Endothelial cell (in vitro differentiated cells): ENCODE results near the gene KCNAB1. TPM values are rescaled to one million over a fixed set of nuclear protein-coding genes. Genes with fewer than 3 reads are reported as not detected.

ENCODE experiments used
- DNase-seq: peaks from one replicate; pipeline ENCODE4 v3.0.0; 2021; ENCODE audit warnings: low spot score
- H3K27ac Mint-ChIP-seq: one replicate; pipeline ENCODE4 v1.8.0; 2021; ENCODE audit warnings: mixed read lengths, inconsistent platforms; ENCODE audit not compliant: unreplicated experiment
- H3K27me3 Mint-ChIP-seq: one replicate; pipeline ENCODE4 v1.8.0; 2021; ENCODE audit warnings: mild to moderate bottlenecking, moderate library complexity, mixed read lengths, inconsistent platforms; ENCODE audit not compliant: unreplicated experiment
- H3K36me3 Mint-ChIP-seq: one replicate; pipeline ENCODE4 v1.8.0; 2021; ENCODE audit warnings: mild to moderate bottlenecking, low read depth, mixed read lengths, inconsistent platforms; ENCODE audit not compliant: unreplicated experiment
- H3K4me1 Mint-ChIP-seq: one replicate; pipeline ENCODE4 v1.8.0; 2021; ENCODE audit warnings: mild to moderate bottlenecking, mixed read lengths, inconsistent platforms; ENCODE audit not compliant: unreplicated experiment
- H3K4me3 Mint-ChIP-seq: one replicate; pipeline ENCODE4 v1.8.0; 2021; ENCODE audit warnings: mild to moderate bottlenecking, mixed read lengths, inconsistent platforms; ENCODE audit not compliant: unreplicated experiment
- H3K9me3 Mint-ChIP-seq: one replicate; pipeline ENCODE4 v1.8.0; 2021; ENCODE audit warnings: mixed read lengths, inconsistent platforms; ENCODE audit not compliant: unreplicated experiment
- CTCF ChIP-seq: fragments of 200-600 bp; sonication (generic); IDR thresholded peaks from one replicate; pipeline ENCODE4 v1.5.0; 2021; ENCODE audit warnings: antibody characterized with exemption; ENCODE audit not compliant: unreplicated experiment
- total RNA-seq: library from RNA; stranded (reverse); fragmentation: NEBNext Ultra II Directional; extraction: Animal tissue kit (Norgen Biotek cat#: 25700); gene quantifications from one replicate; pipeline ENCODE4 v1.2.1, GENCODE V29; 2021; ENCODE audit not compliant: unreplicated experiment

Gene KCNAB1
- total RNA-seq, 1 donor from 2014 or later, result not detected

- Mint-ChIP-seq H3K4me1 (peaks cover 8% of the 10 kb centered on the region), H3K27ac (no peak overlapping the region), H3K9me3 (no peaks in the 10 kb centered on the region), H3K27me3 (peaks cover 2% of the 10 kb centered on the region), H3K36me3 (no peaks in the 10 kb centered on the region), H3K4me3 (no peak overlapping the region)
- no peak for TF ChIP-seq CTCF
- DNase-seq, result no peak
These were observed 455.7 kb downstream of the KCNAB1 start for GRCh38 chr3:156576051-156576450.

GRCh38 chr3:156576651-156577348 is 456.4 kb downstream of the KCNAB1 start:
- Mint-ChIP-seq H3K4me3 (no peak overlapping the region), H3K9me3 (no peaks in the 10 kb centered on the region), H3K36me3 (no peaks in the 10 kb centered on the region), H3K27me3 (peaks cover 2% of the 10 kb centered on the region), H3K4me1 (peaks cover 8% of the 10 kb centered on the region), H3K27ac (no peak overlapping the region)
- no peak for DNase-seq
- no peak for TF ChIP-seq CTCF

GRCh38 chr3:156577736-156578135 is 457.4 kb downstream of the KCNAB1 start:
- Mint-ChIP-seq H3K36me3 (no peaks in the 10 kb centered on the region), H3K9me3 (no peaks in the 10 kb centered on the region), H3K4me1 (peaks cover 8% of the 10 kb centered on the region), H3K27ac (no peak overlapping the region), H3K27me3 (peaks cover 2% of the 10 kb centered on the region), H3K4me3 (no peak overlapping the region)
- DNase-seq, result no peak
- no peak for TF ChIP-seq CTCF

GRCh38 chr3:156579427-156579851 is 459.1 kb downstream of the KCNAB1 start:
- H3K27me3 Mint-ChIP-seq, result peaks cover 3% of the 10 kb centered on the region
- H3K4me3 Mint-ChIP-seq, result no peak overlapping the region
- no peaks in the 10 kb centered on the region for H3K9me3 Mint-ChIP-seq
- peaks cover 10% of the 10 kb centered on the region for H3K4me1 Mint-ChIP-seq
- H3K27ac Mint-ChIP-seq, result no peak overlapping the region
- no peaks in the 10 kb centered on the region for H3K36me3 Mint-ChIP-seq
- no peak for DNase-seq
- no peak for TF ChIP-seq CTCF

GRCh38 chr3:156581033-156581432 is 460.7 kb downstream of the KCNAB1 start:
- no peak overlapping the region for H3K27ac Mint-ChIP-seq
- TF ChIP-seq CTCF, result no peak
- no peak for DNase-seq
- no peaks in the 10 kb centered on the region for H3K9me3 Mint-ChIP-seq
- no peaks in the 10 kb centered on the region for H3K36me3 Mint-ChIP-seq
- peaks cover 10% of the 10 kb centered on the region for H3K4me1 Mint-ChIP-seq
- H3K4me3 Mint-ChIP-seq, result no peak overlapping the region
- peaks cover 3% of the 10 kb centered on the region for H3K27me3 Mint-ChIP-seq
